CD14-positive monocyte (primary cell): ENCODE measurements around the gene PAPPA2. TPM values are rescaled to one million over a fixed set of nuclear protein-coding genes. Genes with fewer than 3 reads are reported as not detected.

ENCODE experiments used
- DNase-seq, 3 donors: peaks; one replicate each; pipeline ENCODE4 v3.0.0-alpha.2; 2011 to 2022
- H2AFZ ChIP-seq: 2 replicates; pipeline ENCODE4 v1.6.0; 2012; ENCODE audit warnings: mild to moderate bottlenecking, low read depth, low read length, inconsistent platforms; ENCODE audit not compliant: insufficient read depth, poor library complexity, severe bottlenecking
- H3K27ac ChIP-seq, 2 donors: 1 replicate in 1 of 2; 2 replicates in 1 of 2; pipeline ENCODE4 v1.5.1; 2012 to 2013; ENCODE audit warnings: low read length in 2 of 2, control low read depth in 1 of 2, inconsistent platforms in 1 of 2, low read depth in 1 of 2, mild to moderate bottlenecking in 1 of 2
- H3K27me3 ChIP-seq, 2 donors: one replicate each; pipeline versions ENCODE4 v1.6.0 to v1.6.1; 2011 to 2013; ENCODE audit warnings: low read length in 2 of 2; ENCODE audit not compliant: control insufficient read depth in 2 of 2, insufficient read depth in 2 of 2
- H3K36me3 ChIP-seq, 2 donors: replicated peaks in 1 of 2; 1 replicate in 1 of 2; 2 replicates in 1 of 2; pipeline versions ENCODE4 v1.5.1 to v1.6.1; 2012 to 2013; ENCODE audit warnings: low read length in 2 of 2, control low read depth in 1 of 2, inconsistent platforms in 1 of 2, mild to moderate bottlenecking in 1 of 2; ENCODE audit not compliant: insufficient read depth in 2 of 2, control insufficient read depth in 1 of 2
- H3K4me1 ChIP-seq, 2 donors: 1 replicate in 1 of 2; 2 replicates in 1 of 2; pipeline versions ENCODE4 v1.5.1 to v1.6.1; 2012 to 2013; ENCODE audit warnings: low read length in 2 of 2, control low read depth in 1 of 2, inconsistent platforms in 1 of 2, mild to moderate bottlenecking in 1 of 2, moderate library complexity in 1 of 2; ENCODE audit not compliant: insufficient read depth in 2 of 2, control insufficient read depth in 1 of 2
- H3K4me2 ChIP-seq: replicated peaks from 2 replicates; pipeline ENCODE3; 2012; ENCODE audit warnings: low read length, moderate library complexity, mild to moderate bottlenecking; ENCODE audit not compliant: poor library complexity, severe bottlenecking; ENCODE audit errors: extremely low read depth
- H3K4me3 ChIP-seq, 3 experiments: fragments of 200-600 bp in 1 of 3; sonication (generic) in 1 of 3; replicated peaks in 1 of 3; 1 replicate in 2 of 3; 2 replicates in 1 of 3; pipeline ENCODE4 v1.5.1; 2011 to 2013; ENCODE audit warnings: low read length in 3 of 3, mild to moderate bottlenecking in 3 of 3, control low read depth in 2 of 3, low read depth in 2 of 3, inconsistent platforms in 1 of 3, moderate library complexity in 1 of 3
- H3K79me2 ChIP-seq: 2 replicates; pipeline ENCODE4 v1.6.0; 2012; ENCODE audit warnings: mild to moderate bottlenecking, control low read depth, inconsistent platforms, low read length, moderate library complexity; ENCODE audit not compliant: insufficient read depth
- H3K9ac ChIP-seq: 2 replicates; pipeline ENCODE4 v1.6.0; 2017; ENCODE audit warnings: low read length, mild to moderate bottlenecking; ENCODE audit not compliant: insufficient read depth, poor library complexity, severe bottlenecking
- H3K9me3 ChIP-seq, 2 donors: replicated peaks in 1 of 2; 1 replicate in 1 of 2; 2 replicates in 1 of 2; pipeline versions ENCODE4 v1.5.1 to v1.6.1; 2012 to 2013; ENCODE audit warnings: low read length in 2 of 2, control low read depth in 1 of 2; ENCODE audit not compliant: control insufficient read depth in 1 of 2, insufficient read depth in 1 of 2
- H4K20me1 ChIP-seq: 2 replicates; pipeline ENCODE4 v1.6.0; 2012; ENCODE audit warnings: mild to moderate bottlenecking, low read length, control low read depth, moderate library complexity; ENCODE audit not compliant: insufficient read depth
- H3K27ac Mint-ChIP-seq, 7 donors: one replicate each; pipeline ENCODE4 v1.8.0; 2020; ENCODE audit warnings: mild to moderate bottlenecking in 7 of 7, mixed read lengths in 7 of 7, moderate library complexity in 6 of 7, inconsistent platforms in 2 of 7
- H3K27me3 Mint-ChIP-seq, 3 donors: one replicate each; pipeline ENCODE4 v1.8.0; 2021 to 2022; ENCODE audit warnings: low read depth in 3 of 3, mild to moderate bottlenecking in 3 of 3, mixed read lengths in 3 of 3, moderate library complexity in 3 of 3, inconsistent platforms in 1 of 3
- H3K36me3 Mint-ChIP-seq, 2 donors: one replicate each; pipeline ENCODE4 v1.8.0; 2020; ENCODE audit warnings: mixed read lengths in 2 of 2, inconsistent platforms in 1 of 2, mild to moderate bottlenecking in 1 of 2
- H3K4me1 Mint-ChIP-seq: one replicate; pipeline ENCODE4 v1.8.0; 2020; ENCODE audit warnings: mild to moderate bottlenecking, mixed read lengths
- H3K4me3 Mint-ChIP-seq, 2 donors: one replicate each; pipeline ENCODE4 v1.8.0; 2020; ENCODE audit warnings: mild to moderate bottlenecking in 2 of 2, mixed read lengths in 2 of 2, moderate library complexity in 1 of 2
- H3K9me3 Mint-ChIP-seq, 7 donors: one replicate each; pipeline ENCODE4 v1.8.0; 2020 to 2022; ENCODE audit warnings: mixed read lengths in 7 of 7, mild to moderate bottlenecking in 6 of 7, moderate library complexity in 6 of 7, inconsistent platforms in 2 of 7
- WGBS: methylation state at CpG from one replicate; pipeline ENCODE4 v1.1.5; 2013; ENCODE audit warnings: missing lambda C conversion rate; ENCODE audit not compliant: insufficient coverage; 5-methylcytosine and 5-hydroxymethylcytosine counted together
- intact Hi-C, 2 donors: fragments of 100-400 bp; cut with micrococcal nuclease; formaldehyde crosslinking; loops; one replicate each; pipeline versions ENCODE4 v1.15.0 to v1.15.1; 2023
- polyA plus RNA-seq, 3 donors: library from polyadenylated mRNA; depleted of rRNA in 1 of 3; unstranded in 2 of 3; stranded (reverse) in 1 of 3; fragments of 300-500 nt in 2 of 3; fragments of >200 nt in 1 of 3; fragmentation: Illumina TruSeq in 2 of 3; gene quantifications; 1 replicate in 2 of 3; 2 replicates in 1 of 3; pipeline ENCODE4 v1.2.3, GENCODE V29; 2012 to 2021
- TF ChIP-seq, protein P1 (sequence below): fragments of 200-600 bp; IDR thresholded peaks from one replicate; pipeline ENCODE4 v1.8.0; 2022; ENCODE audit warnings: antibody characterized with exemption, mild to moderate bottlenecking

Gene PAPPA2
- polyA plus RNA-seq, 3 donors = not detected

DNA sequence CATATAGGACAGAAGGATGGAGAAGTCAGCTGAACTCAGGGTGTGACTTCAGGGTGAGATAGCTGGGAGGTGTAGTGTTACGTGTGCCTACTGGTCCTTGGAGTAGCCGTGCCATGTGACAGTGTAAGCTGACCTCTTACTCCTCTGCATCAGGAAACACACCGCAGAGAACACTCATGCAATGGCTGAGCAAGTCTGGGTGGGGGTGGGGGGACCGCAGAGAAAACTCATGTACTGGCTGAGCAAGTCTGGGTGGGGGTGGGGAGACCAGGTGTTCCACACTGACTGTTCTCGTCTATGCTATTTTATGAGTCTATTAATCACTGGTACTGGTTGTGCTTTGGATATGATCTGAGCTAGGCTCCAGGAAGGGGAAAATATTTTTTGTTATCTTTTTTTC is 233.1 kb downstream of the PAPPA2 start:
- Mint-ChIP-seq H3K4me1 (no peaks in the 10 kb centered on the region), H3K27me3 (peaks cover 0 to 1% (median 0%) of the 10 kb centered on the region in 3 donors), H3K27ac (no peak overlapping the region), H3K9me3 (peaks cover 0 to 6% (median 0%) of the 10 kb centered on the region in 7 donors), H3K4me3 (no peak overlapping the region), H3K36me3 (no peaks in the 10 kb centered on the region)
- H3K27ac ChIP-seq = no peak overlapping the region
- no peak overlapping the region for H3K4me2 ChIP-seq
- H3K79me2 ChIP-seq = no peaks in the 10 kb centered on the region
- no peaks in the 10 kb centered on the region for H4K20me1 ChIP-seq
- no peak for DNase-seq
- no peaks in the 10 kb centered on the region for H3K9me3 ChIP-seq
- intact Hi-C loops = no loop called here
- no CpG with 5 or more reads among the region's 5 CpGs for WGBS
- H3K36me3 ChIP-seq = no peaks in the 10 kb centered on the region
- TF ChIP-seq, protein P1, sequence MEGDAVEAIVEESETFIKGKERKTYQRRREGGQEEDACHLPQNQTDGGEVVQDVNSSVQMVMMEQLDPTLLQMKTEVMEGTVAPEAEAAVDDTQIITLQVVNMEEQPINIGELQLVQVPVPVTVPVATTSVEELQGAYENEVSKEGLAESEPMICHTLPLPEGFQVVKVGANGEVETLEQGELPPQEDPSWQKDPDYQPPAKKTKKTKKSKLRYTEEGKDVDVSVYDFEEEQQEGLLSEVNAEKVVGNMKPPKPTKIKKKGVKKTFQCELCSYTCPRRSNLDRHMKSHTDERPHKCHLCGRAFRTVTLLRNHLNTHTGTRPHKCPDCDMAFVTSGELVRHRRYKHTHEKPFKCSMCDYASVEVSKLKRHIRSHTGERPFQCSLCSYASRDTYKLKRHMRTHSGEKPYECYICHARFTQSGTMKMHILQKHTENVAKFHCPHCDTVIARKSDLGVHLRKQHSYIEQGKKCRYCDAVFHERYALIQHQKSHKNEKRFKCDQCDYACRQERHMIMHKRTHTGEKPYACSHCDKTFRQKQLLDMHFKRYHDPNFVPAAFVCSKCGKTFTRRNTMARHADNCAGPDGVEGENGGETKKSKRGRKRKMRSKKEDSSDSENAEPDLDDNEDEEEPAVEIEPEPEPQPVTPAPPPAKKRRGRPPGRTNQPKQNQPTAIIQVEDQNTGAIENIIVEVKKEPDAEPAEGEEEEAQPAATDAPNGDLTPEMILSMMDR = no peak
- no peak overlapping the region for H3K9ac ChIP-seq
- no peak overlapping the region for H3K4me3 ChIP-seq
- H3K27me3 ChIP-seq = no peaks in the 10 kb centered on the region
- no peaks in the 10 kb centered on the region for H3K4me1 ChIP-seq
- no peak overlapping the region for H2AFZ ChIP-seq

DNA sequence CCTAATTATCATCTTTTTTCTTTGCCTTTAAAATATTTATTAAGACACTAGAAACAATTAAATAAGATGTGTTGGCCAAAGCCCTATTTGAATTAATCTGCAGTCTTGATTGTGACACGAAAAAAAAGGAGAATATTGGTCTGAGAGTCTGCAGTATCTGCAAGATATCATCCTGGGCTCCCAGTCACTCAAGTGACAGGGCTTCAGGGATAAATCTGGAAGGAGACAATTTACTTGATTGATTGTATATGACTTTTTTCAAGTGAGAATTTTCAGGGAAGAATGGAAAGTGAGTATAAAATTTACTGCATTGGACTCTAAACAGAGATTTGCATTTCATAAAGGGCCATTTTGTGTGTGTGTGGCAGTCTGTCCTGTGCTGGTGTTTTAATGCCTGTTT is 233.7 kb downstream of the PAPPA2 start:
- H3K9me3 ChIP-seq = no peaks in the 10 kb centered on the region
- no peaks in the 10 kb centered on the region for H4K20me1 ChIP-seq
- no peaks in the 10 kb centered on the region for H3K79me2 ChIP-seq
- H3K4me1 ChIP-seq = no peaks in the 10 kb centered on the region
- Mint-ChIP-seq H3K9me3 (peaks cover 0 to 6% (median 0%) of the 10 kb centered on the region in 7 donors), H3K27me3 (peaks cover 0 to 1% (median 0%) of the 10 kb centered on the region in 3 donors), H3K36me3 (no peaks in the 10 kb centered on the region), H3K4me1 (no peaks in the 10 kb centered on the region), H3K4me3 (no peak overlapping the region), H3K27ac (no peak overlapping the region)
- H3K4me3 ChIP-seq = no peak overlapping the region
- no peak overlapping the region for H3K27ac ChIP-seq
- DNase-seq = no peak
- WGBS = 100% methylated on average over 1 of the region's 1 CpG
- H2AFZ ChIP-seq = no peak overlapping the region
- no peaks in the 10 kb centered on the region for H3K36me3 ChIP-seq
- intact Hi-C loops = no loop called here
- no peak overlapping the region for H3K4me2 ChIP-seq
- no peak overlapping the region for H3K9ac ChIP-seq
- no peaks in the 10 kb centered on the region for H3K27me3 ChIP-seq
- TF ChIP-seq, protein P1 = no peak
